HG03045 (cell line): ENCODE data around the gene BHLHE23.
A peak's percentile ranks its signal among the peaks of the same experiment; 100 is the strongest.

Source experiments
- ATAC-seq: cut with Tn5 transposase; IDR thresholded peaks from one replicate; pipeline ENCODE4 v1.9.1; 2021; ENCODE audit warnings: mild to moderate bottlenecking, moderate library complexity; ENCODE audit not compliant: unreplicated experiment

The BHLHE23 gene

GRCh38 chr20:62975812-62976508, 30.8 kb downstream of the BHLHE23 start:
- no peak for ATAC-seq

GRCh38 chr20:62975251-62975760, 31.5 kb downstream of the BHLHE23 start:
- no peak for ATAC-seq

- no peak for ATAC-seq
Observed at GRCh38 chr20:62972845-62973745, 33.7 kb downstream of the BHLHE23 start.

GRCh38 chr20:62971950-62972844, 34.6 kb downstream of the BHLHE23 start:
- peak; percentile 46 for ATAC-seq

- ATAC-seq: no peak
Observed at GRCh38 chr20:62971211-62971949, 35.4 kb downstream of the BHLHE23 start.

- ATAC-seq: no peak
Observed at GRCh38 chr20:62970307-62971210, 36.2 kb downstream of the BHLHE23 start.

GRCh38 chr20:62969939-62970306, 36.8 kb downstream of the BHLHE23 start:
- no peak for ATAC-seq

- ATAC-seq: no peak
Observed at GRCh38 chr20:62969179-62969760, 37.5 kb downstream of the BHLHE23 start.

- ATAC-seq: no peak
Observed at GRCh38 chr20:62968378-62969178, 38.2 kb downstream of the BHLHE23 start.

GRCh38 chr20:62967628-62968351, 39.0 kb downstream of the BHLHE23 start:
- no peak for ATAC-seq

- ATAC-seq: no peak
Observed at GRCh38 chr20:62967149-62967501, 39.6 kb downstream of the BHLHE23 start.

GRCh38 chr20:62966212-62967148, 40.3 kb downstream of the BHLHE23 start:
- no peak for ATAC-seq

GRCh38 chr20:62965363-62965771, 41.4 kb downstream of the BHLHE23 start:
- no peak for ATAC-seq

- no peak for ATAC-seq
Observed at GRCh38 chr20:62964700-62965099, 42.1 kb downstream of the BHLHE23 start.

- no peak for ATAC-seq
Observed at GRCh38 chr20:62963614-62964397, 43.0 kb downstream of the BHLHE23 start.
